B cell (primary cell): ENCODE data around the gene CASKIN1. TPM values are rescaled to one million over a fixed set of nuclear protein-coding genes. Genes with fewer than 3 reads are reported as not detected.

Experiments
- ATAC-seq: fragments of 200-7000 bp; cut with Tn5 transposase; one replicate; pipeline ENCODE4 v1.10.0; 2021; ENCODE audit warnings: low read depth, mild to moderate bottlenecking, moderate number of reproducible peaks, moderate library complexity
- CTCF ChIA-PET: fragments of 350-600 bp; sonication (Branson Sonifier 250); formaldehyde crosslinking; loops from one replicate; lab custom pipeline; 2021; ENCODE audit warnings: antibody characterized with exemption, inconsistent platforms; lab: Charles Lee
- POLR2A ChIA-PET: fragments of 350-600 bp; sonication (Branson Sonifier 250); formaldehyde crosslinking; loops from one replicate; lab custom pipeline; 2021; ENCODE audit warnings: antibody characterized with exemption; lab: Charles Lee
- DNase-seq: peaks from one replicate; pipeline ENCODE4 v3.0.0; 2013
- H2AFZ ChIP-seq: 2 replicates; pipeline ENCODE4 v1.6.1; 2012; ENCODE audit warnings: mild to moderate bottlenecking, low read depth, low read length; ENCODE audit not compliant: insufficient read depth, poor library complexity, severe bottlenecking
- H3K27ac ChIP-seq, 2 donors: 1 replicate in 1 of 2; 2 replicates in 1 of 2; pipeline ENCODE4 v1.5.1; 2012 to 2013; ENCODE audit warnings: low read length in 2 of 2, mild to moderate bottlenecking in 2 of 2, moderate library complexity in 1 of 2
- H3K27me3 ChIP-seq, 4 experiments: fragments of 200-600 bp in 1 of 4; sonication (generic) in 1 of 4; replicated peaks in 1 of 4; 1 replicate in 2 of 4; 2 replicates in 2 of 4; pipeline versions ENCODE4 v1.6.1 to v1.7.0; 2013 to 2016; ENCODE audit warnings: low read length in 3 of 4, mild to moderate bottlenecking in 2 of 4, mixed read lengths in 1 of 4, moderate library complexity in 1 of 4; ENCODE audit not compliant: insufficient read depth in 4 of 4, control insufficient read depth in 3 of 4; ENCODE audit errors: control extremely low read depth in 1 of 4
- H3K36me3 ChIP-seq, 2 experiments: replicated peaks in 1 of 2; 1 replicate in 1 of 2; 2 replicates in 1 of 2; pipeline versions ENCODE4 v1.6.1 to v1.7.1; 2013; ENCODE audit warnings: low read length in 1 of 2; ENCODE audit not compliant: insufficient read depth in 2 of 2, control insufficient read depth in 1 of 2; ENCODE audit errors: control extremely low read depth in 1 of 2, extremely low read depth in 1 of 2
- H3K4me1 ChIP-seq, 2 donors: fragments of 200-600 bp in 1 of 2; sonication (generic) in 1 of 2; 1 replicate in 1 of 2; 2 replicates in 1 of 2; pipeline versions ENCODE4 v1.5.1 to v1.6.1; 2013 to 2017; ENCODE audit warnings: low read length in 2 of 2; ENCODE audit not compliant: control insufficient read depth in 2 of 2, insufficient read depth in 2 of 2
- H3K4me2 ChIP-seq: replicated peaks from 2 replicates; pipeline ENCODE3; 2012; ENCODE audit warnings: mild to moderate bottlenecking, low read depth, low read length; ENCODE audit not compliant: poor library complexity, severe bottlenecking
- H3K4me3 ChIP-seq, 5 experiments: fragments of 200-600 bp in 1 of 5; sonication (generic) in 1 of 5; 1 replicate in 3 of 5; 2 replicates in 2 of 5; pipeline versions ENCODE4 v1.5.1 to v1.7.0; 2011 to 2016; ENCODE audit warnings: low read length in 4 of 5, mild to moderate bottlenecking in 4 of 5, low read depth in 2 of 5, control low read depth in 1 of 5, moderate library complexity in 1 of 5; ENCODE audit not compliant: insufficient read depth in 1 of 5; ENCODE audit errors: control extremely low read depth in 1 of 5, extremely low read depth in 1 of 5
- H3K79me2 ChIP-seq: fragments of 200-600 bp; sonication (generic); one replicate; pipeline ENCODE4 v1.6.0; 2016; ENCODE audit warnings: low read length; ENCODE audit not compliant: control insufficient read depth, insufficient read depth
- H3K9ac ChIP-seq: fragments of 200-600 bp; sonication (generic); 2 replicates; pipeline ENCODE4 v1.6.1; 2017; ENCODE audit warnings: mild to moderate bottlenecking, low read length, moderate library complexity
- H3K9me3 ChIP-seq, 3 donors: one replicate each; pipeline versions ENCODE4 v1.6.1 to v1.7.1; 2013; ENCODE audit warnings: low read length in 2 of 3; ENCODE audit not compliant: control insufficient read depth in 2 of 3, insufficient read depth in 1 of 3; ENCODE audit errors: control extremely low read depth in 1 of 3
- H4K20me1 ChIP-seq: 2 replicates; pipeline ENCODE4 v1.6.0; 2012; ENCODE audit warnings: mild to moderate bottlenecking, low read length; ENCODE audit not compliant: insufficient read depth, control insufficient read depth, poor library complexity, severe bottlenecking
- H3K27ac Mint-ChIP-seq: one replicate; pipeline ENCODE4 v1.8.0; 2021; ENCODE audit warnings: mixed read lengths
- H3K27me3 Mint-ChIP-seq: one replicate; pipeline ENCODE4 v1.8.0; 2021; ENCODE audit warnings: mixed read lengths
- H3K4me1 Mint-ChIP-seq: one replicate; pipeline ENCODE4 v1.8.0; 2021; ENCODE audit warnings: mixed read lengths
- H3K4me3 Mint-ChIP-seq: one replicate; pipeline ENCODE4 v1.8.0; 2021; ENCODE audit warnings: mixed read lengths
- H3K9me3 Mint-ChIP-seq: one replicate; pipeline ENCODE4 v1.8.0; 2022; ENCODE audit warnings: mixed read lengths; ENCODE audit not compliant: insufficient read depth
- EZH2 ChIP-seq: IDR thresholded peaks from 2 replicates; pipeline ENCODE4 v1.6.1; 2012; ENCODE audit warnings: borderline replicate concordance, low read depth, mild to moderate bottlenecking, moderate library complexity, low read length; ENCODE audit not compliant: insufficient read depth, poor library complexity, severe bottlenecking
- WGBS: methylation state at CpG from one replicate; pipeline ENCODE4 v1.1.5; 2013; ENCODE audit warnings: missing lambda C conversion rate; ENCODE audit not compliant: insufficient coverage; 5-methylcytosine and 5-hydroxymethylcytosine counted together
- intact Hi-C: fragments of 100-400 bp; cut with micrococcal nuclease; formaldehyde crosslinking; loops from one replicate; pipeline ENCODE4 v1.10.0; 2022
- polyA plus RNA-seq: library from polyadenylated mRNA; depleted of rRNA; stranded (reverse); fragments of >200 nt; gene quantifications from 2 replicates; pipeline ENCODE4 v1.2.3, GENCODE V29; 2012
- total RNA-seq, 2 donors: library from RNA; stranded (reverse); fragments of 120-200 nt in 1 of 2; gene quantifications; 1 replicate in 1 of 2; 2 replicates in 1 of 2; pipeline versions ENCODE4 v1.2.3 to v1.2.4, GENCODE V29; 2013 to 2022
- TF ChIP-seq, protein P1 (sequence below): fragments of 200-600 bp; IDR thresholded peaks from one replicate; pipeline ENCODE4 v1.8.0; 2022; ENCODE audit warnings: antibody characterized with exemption, mild to moderate bottlenecking

Gene CASKIN1
- total and polyA plus RNA-seq, 2 donors (not counting 1 experiment from before 2014, with no cell fraction given) = 0.01 TPM; not detected in 1

DNA sequence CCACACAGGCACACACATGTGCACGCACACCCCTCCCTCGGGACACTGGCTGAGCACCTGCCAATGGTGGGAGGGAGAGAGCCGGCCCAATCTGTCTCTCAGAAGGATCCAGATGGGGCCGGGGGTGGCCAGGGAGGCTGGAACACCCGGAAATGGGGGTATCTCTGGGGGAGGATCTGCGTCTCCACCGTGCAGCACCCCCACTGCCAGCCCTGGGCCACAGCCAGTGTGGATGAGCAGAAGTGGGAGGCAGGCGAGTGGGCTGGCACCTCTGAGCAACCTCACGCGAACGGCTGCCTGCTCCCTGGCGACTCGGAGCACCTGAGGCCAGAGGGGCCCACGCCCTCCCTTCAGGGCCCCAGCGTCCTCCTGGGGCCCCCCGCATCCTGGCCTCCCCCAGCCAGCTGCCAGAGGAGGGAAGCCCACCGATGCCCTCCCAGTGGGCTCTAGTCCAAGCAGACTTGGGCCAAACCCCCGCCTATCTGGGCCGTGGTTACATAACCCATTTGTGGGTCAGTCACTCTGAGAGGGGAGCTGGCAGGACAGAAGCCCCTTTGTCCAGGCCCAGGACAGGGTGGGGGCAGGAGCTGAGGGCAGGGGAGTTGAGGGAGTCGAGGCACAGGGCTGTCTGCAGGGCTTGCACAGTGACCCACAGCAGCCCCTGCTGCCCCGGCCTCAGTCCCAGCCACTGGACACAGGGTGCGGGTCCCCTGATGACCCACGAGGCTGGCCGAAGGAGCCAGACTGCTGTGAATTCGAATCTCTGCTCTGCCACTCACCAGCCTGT is 5.6 kb downstream of the CASKIN1 start:
- CTCF ChIA-PET = no interaction called here
- no peak overlapping the region for H3K4me3 ChIP-seq
- peaks cover 11 to 14% of the 10 kb centered on the region in 2 donors for H3K4me1 ChIP-seq
- Mint-ChIP-seq H3K4me3 (no peak overlapping the region), H3K9me3 (no peaks in the 10 kb centered on the region), H3K4me1 (peaks cover 7% of the 10 kb centered on the region), H3K27me3 (peaks cover 12% of the 10 kb centered on the region), H3K27ac (no peak overlapping the region)
- H3K9ac ChIP-seq = no peak overlapping the region
- H3K9me3 ChIP-seq = peaks cover 0 to 6% (median 0%) of the 10 kb centered on the region in 3 donors
- H3K27ac ChIP-seq = no peak overlapping the region
- no peaks in the 10 kb centered on the region for H3K79me2 ChIP-seq
- ATAC-seq = no peak
- intact Hi-C loops = loop anchor here (10.0 kb wide), 2 partner anchors 154 to 414 kb away; partner anchors contain the start of gene ABCA3
- TF ChIP-seq, protein P1, sequence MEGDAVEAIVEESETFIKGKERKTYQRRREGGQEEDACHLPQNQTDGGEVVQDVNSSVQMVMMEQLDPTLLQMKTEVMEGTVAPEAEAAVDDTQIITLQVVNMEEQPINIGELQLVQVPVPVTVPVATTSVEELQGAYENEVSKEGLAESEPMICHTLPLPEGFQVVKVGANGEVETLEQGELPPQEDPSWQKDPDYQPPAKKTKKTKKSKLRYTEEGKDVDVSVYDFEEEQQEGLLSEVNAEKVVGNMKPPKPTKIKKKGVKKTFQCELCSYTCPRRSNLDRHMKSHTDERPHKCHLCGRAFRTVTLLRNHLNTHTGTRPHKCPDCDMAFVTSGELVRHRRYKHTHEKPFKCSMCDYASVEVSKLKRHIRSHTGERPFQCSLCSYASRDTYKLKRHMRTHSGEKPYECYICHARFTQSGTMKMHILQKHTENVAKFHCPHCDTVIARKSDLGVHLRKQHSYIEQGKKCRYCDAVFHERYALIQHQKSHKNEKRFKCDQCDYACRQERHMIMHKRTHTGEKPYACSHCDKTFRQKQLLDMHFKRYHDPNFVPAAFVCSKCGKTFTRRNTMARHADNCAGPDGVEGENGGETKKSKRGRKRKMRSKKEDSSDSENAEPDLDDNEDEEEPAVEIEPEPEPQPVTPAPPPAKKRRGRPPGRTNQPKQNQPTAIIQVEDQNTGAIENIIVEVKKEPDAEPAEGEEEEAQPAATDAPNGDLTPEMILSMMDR = no peak
- no peak for TF ChIP-seq EZH2
- POLR2A ChIA-PET = no interaction called here
- 76% methylated on average over 25 of the region's 25 CpGs for WGBS
- H2AFZ ChIP-seq = no peak overlapping the region
- H4K20me1 ChIP-seq = no peaks in the 10 kb centered on the region
- H3K4me2 ChIP-seq = no peak overlapping the region
- DNase-seq = no peak
- H3K36me3 ChIP-seq = no peaks in the 10 kb centered on the region
- H3K27me3 ChIP-seq = peaks cover 0 to 25% (median 13%) of the 10 kb centered on the region in 4 experiments
